ENCODE data around the gene POLR2B.
"Not testable (repeated sequence)": the region's sequence is repeated elsewhere in the genome, so short reads cannot be mapped to it uniquely, and the experiment has no call there.

POLR2B gene

DNA sequence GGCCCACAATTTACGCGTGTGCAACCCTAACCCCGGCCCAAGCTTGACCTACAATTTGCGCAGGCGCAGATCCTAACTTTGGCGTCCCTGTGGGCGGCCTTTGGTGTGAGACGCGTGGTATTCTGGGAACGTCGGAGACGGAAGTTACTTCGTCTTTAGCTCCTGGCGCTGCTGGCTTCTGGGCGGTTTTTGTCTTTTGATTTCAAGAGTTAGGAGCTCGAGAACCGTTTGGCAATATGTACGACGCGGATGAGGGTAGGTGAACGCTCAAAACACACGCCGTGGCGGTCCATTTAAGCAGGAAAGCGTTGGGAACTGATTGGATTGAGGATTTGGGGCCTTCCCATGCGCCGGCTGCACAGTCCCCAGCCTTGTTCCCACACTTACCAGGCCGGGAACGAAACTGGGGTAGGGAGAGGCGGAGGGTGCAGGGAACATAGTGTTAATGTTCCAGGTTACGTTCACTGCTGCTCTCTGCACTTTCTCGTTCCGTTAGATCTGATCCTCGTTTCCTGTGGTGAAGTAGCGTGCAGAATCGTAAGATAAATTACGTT, at the start of gene POLR2B:
POLR2B (plus strand) TSS at position 147 of the 554 bp plus-strand sequence; CDS start at position 237, 90 bp downstream.
- DNase-seq (ENCODE audit: low read depth): peak; percentile 67
- TF ChIP-seq, protein P1, sequence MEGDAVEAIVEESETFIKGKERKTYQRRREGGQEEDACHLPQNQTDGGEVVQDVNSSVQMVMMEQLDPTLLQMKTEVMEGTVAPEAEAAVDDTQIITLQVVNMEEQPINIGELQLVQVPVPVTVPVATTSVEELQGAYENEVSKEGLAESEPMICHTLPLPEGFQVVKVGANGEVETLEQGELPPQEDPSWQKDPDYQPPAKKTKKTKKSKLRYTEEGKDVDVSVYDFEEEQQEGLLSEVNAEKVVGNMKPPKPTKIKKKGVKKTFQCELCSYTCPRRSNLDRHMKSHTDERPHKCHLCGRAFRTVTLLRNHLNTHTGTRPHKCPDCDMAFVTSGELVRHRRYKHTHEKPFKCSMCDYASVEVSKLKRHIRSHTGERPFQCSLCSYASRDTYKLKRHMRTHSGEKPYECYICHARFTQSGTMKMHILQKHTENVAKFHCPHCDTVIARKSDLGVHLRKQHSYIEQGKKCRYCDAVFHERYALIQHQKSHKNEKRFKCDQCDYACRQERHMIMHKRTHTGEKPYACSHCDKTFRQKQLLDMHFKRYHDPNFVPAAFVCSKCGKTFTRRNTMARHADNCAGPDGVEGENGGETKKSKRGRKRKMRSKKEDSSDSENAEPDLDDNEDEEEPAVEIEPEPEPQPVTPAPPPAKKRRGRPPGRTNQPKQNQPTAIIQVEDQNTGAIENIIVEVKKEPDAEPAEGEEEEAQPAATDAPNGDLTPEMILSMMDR (IDR thresholded peaks at IDR 0.05; ENCODE audit: control insufficient read depth, insufficient read depth, low read depth, low read length, missing control alignments): no peak
- H3K4me3 ChIP-seq (ENCODE audit: control insufficient read depth, low read depth, low read length): peak within 1 kb of the TSS; percentile 97

DNA sequence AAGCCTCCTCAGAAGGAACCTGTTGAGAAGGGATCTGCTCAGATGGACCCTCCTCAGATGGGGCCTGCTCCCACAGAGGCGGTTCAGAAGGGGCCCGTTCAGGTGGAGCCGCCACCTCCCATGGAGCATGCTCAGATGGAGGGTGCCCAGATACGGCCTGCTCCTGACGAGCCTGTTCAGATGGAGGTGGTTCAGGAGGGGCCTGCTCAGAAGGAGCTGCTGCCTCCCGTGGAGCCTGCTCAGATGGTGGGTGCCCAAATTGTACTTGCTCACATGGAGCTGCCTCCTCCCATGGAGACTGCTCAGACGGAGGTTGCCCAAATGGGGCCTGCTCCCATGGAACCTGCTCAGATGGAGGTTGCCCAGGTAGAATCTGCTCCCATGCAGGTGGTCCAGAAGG, 48.1 kb upstream of the POLR2B start:
- TF ChIP-seq, protein P1 (IDR thresholded peaks at IDR 0.05; ENCODE audit: control insufficient read depth, insufficient read depth, low read depth, low read length, missing control alignments): no peak
- no peak for DNase-seq (ENCODE audit: low read depth)
- H3K4me3 ChIP-seq (ENCODE audit: control insufficient read depth, low read depth, low read length): no peak overlapping the region

DNA sequence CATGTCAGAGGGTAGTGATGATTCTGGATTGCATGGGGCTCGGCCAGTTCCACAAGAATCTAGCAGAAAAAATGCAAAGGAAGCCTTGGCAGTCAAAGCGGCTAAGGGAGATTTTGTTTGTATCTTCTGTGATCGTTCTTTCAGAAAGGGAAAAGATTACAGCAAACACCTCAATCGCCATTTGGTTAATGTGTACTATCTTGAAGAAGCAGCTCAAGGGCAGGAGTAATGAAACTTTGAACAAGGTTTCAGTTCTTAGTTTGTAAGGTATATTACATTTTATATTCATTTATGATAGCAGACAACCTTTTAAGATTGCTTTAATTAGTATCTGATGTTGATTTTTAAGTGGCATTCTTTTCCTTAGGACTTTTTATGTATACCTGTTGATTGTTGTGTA, 46.8 kb upstream of the POLR2B start:
- H3K4me3 ChIP-seq (ENCODE audit: control insufficient read depth, low read depth, low read length): no peak overlapping the region
- DNase-seq (ENCODE audit: low read depth): no peak
- TF ChIP-seq, protein P1 (IDR thresholded peaks at IDR 0.05; ENCODE audit: control insufficient read depth, insufficient read depth, low read depth, low read length, missing control alignments): no peak

DNA sequence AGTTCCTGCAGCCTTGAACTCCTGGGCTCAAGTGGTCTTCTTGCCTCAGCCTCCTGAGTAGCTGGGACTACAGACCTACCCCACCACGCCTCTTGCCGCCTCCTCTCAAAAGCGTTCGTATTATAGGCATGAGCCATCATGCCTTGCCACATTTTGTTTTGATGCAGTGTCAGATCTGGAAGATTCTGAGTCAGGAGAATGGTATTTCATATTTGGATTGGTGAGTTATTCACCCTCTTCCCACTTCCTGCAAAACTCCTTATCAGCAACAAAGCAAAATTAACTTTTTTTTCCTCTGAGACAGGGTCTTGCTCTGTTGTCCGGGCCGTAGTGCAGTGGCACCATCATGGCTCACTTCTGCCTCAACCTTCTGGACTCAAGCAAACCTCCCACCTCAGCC, 41.4 kb upstream of the POLR2B start:
- TF ChIP-seq, protein P1 (IDR thresholded peaks at IDR 0.05; ENCODE audit: control insufficient read depth, insufficient read depth, low read depth, low read length, missing control alignments): no peak
- no peak overlapping the region for H3K4me3 ChIP-seq (ENCODE audit: control insufficient read depth, low read depth, low read length)
- DNase-seq (ENCODE audit: low read depth): peak; percentile 55

DNA sequence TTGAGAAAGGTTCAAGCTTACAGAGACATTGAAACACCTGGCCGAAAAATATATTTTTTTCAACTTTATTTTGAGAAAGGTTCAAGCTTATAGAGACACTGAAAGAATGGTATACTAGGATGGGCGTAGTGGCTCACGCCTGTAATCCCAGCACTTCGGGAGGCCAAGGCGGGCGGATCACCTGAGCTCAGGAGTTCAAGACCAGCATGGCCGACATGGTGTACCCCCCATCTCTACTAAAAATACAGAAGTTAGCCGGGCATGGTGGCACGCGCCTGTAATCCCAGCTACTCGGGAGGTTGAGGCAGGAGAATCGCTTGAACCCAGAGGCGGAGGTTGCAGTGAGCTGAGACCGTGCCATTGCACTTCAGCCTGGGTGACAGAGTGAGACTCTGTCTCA, 38.9 kb upstream of the POLR2B start:
- DNase-seq (ENCODE audit: low read depth); H3K4me3 ChIP-seq (ENCODE audit: control insufficient read depth, low read depth, low read length): not testable (repeated sequence)

DNA sequence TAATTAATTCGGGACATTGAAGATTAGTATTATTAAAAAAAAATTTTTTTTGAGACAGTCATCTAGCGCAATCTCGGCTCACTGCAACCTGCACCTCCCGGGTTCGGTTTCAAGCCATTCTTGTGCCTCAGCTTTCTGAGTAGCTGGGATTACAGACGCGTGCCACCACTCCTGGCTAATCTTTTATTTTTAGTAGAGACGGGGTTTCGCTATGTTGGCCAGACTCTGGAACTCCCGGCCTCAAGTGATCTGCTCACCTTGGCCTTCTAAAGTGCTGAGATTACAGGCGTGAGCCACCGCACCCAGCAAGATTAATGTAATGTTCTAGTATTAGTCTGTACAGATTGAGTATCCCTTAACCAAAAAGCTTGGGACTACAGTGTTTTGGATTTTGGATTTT, 38.3 kb upstream of the POLR2B start:
- TF ChIP-seq, protein P1 (IDR thresholded peaks at IDR 0.05; ENCODE audit: control insufficient read depth, insufficient read depth, low read depth, low read length, missing control alignments): no peak
- DNase-seq (ENCODE audit: low read depth): no peak
- H3K4me3 ChIP-seq (ENCODE audit: control insufficient read depth, low read depth, low read length): no peak overlapping the region

DNA sequence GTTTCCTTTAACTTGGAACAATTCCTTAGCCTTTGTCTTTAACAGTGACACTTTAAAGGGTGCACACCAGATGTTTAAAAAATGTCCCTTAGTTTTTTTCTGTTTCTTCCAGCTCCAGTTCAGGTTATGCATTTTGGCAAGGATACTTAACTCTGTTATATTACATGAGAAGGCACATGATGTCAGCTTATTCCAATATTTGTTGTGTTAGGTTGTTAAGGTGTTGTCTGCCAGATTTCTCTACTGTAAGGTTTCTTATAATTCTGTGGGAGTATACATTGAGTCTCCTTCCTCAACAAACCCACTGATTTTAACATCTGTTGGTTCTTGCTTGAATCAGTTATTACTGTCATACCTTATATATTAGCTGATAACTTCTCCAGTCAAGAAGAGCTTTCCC, 37.7 kb upstream of the POLR2B start:
- TF ChIP-seq, protein P1 (IDR thresholded peaks at IDR 0.05; ENCODE audit: control insufficient read depth, insufficient read depth, low read depth, low read length, missing control alignments): no peak
- DNase-seq (ENCODE audit: low read depth): no peak
- no peak overlapping the region for H3K4me3 ChIP-seq (ENCODE audit: control insufficient read depth, low read depth, low read length)
